ENCODE results near the gene HABP4.

DNA sequence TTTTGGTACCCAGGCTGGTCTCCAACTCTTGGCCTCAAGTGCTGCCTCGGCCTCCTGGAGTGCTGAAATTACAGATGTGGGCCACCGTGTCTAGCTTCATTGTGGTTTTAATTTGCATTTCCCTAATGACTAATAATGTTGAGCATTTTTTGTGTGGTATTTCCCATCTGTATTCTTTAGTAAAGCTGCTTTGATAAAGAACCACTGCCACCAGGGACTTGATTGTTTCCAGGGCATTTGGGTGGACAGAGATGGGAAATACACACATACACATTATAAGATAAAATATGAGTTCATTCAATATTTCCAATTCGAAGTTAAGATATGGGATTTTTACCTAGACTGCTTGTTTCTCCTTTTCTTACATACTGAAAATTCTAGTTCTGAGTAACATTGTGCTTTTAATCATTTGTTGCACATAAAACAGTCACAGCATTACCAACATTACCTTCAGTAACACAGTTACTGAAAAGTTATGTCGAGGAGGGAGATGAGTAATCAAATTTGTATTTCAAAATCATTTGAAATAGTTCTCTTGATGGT is 28.9 kb downstream of the HABP4 start:
- no peak for TF ChIP-seq EZH2 (IDR thresholded peaks at IDR 0.05; ENCODE audit: borderline replicate concordance, low read length)
- TF ChIP-seq, protein P1, sequence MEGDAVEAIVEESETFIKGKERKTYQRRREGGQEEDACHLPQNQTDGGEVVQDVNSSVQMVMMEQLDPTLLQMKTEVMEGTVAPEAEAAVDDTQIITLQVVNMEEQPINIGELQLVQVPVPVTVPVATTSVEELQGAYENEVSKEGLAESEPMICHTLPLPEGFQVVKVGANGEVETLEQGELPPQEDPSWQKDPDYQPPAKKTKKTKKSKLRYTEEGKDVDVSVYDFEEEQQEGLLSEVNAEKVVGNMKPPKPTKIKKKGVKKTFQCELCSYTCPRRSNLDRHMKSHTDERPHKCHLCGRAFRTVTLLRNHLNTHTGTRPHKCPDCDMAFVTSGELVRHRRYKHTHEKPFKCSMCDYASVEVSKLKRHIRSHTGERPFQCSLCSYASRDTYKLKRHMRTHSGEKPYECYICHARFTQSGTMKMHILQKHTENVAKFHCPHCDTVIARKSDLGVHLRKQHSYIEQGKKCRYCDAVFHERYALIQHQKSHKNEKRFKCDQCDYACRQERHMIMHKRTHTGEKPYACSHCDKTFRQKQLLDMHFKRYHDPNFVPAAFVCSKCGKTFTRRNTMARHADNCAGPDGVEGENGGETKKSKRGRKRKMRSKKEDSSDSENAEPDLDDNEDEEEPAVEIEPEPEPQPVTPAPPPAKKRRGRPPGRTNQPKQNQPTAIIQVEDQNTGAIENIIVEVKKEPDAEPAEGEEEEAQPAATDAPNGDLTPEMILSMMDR (conservative IDR thresholded peaks at IDR 0.05 in 1 of 2, IDR thresholded peaks at IDR 0.05 in 1 of 2; ENCODE audit: extremely low read depth in 1 of 2, insufficient read depth in 1 of 2, low read depth in 1 of 2, low read length in 2 of 2), result no peak

Data from mammary epithelial cell (primary cell).